K562 (cell line): Measurements from ENCODE around the gene HOXB7. TPM values are rescaled to one million over a fixed set of nuclear protein-coding genes. Genes with fewer than 3 reads are reported as not detected.

ENCODE experiments used
- ATAC-seq: fragments of 200-7000 bp; cut with Tn5 transposase; 3 replicates; pipeline ENCODE4 v1.9.1; 2020; ENCODE audit warnings: moderate library complexity
- BruUV-seq: library from RNA; stranded (reverse); fragments of 400-500 nt; replicated peaks from 2 replicates; lab custom pipeline; 2021; lab: Mats Ljungman, UMichigan
- CTCF ChIA-PET: fragments of 300-600 bp; formaldehyde crosslinking; extraction: SDS; loops from one replicate; lab custom pipeline; 2021; ENCODE audit warnings: low intra/inter-chr PET ratio; lab: Yijun Ruan, JAX
- POLR2A ChIA-PET: fragments of 300-600, 350-650 bp; sonication (Branson Sonifier 250); formaldehyde crosslinking; extraction: SDS; loops from one replicate; lab custom pipeline; 2021; ENCODE audit warnings: antibody characterized with exemption, inconsistent platforms; lab: Yijun Ruan, JAX
- DNase-seq, 4 experiments: peaks; one replicate each; pipeline versions ENCODE4 v3.0.0 to v3.0.0-alpha.2; 2011 to 2018; ENCODE audit warnings: low spot score in 3 of 4, mixed read lengths in 3 of 4; ENCODE audit errors: extremely low read depth in 1 of 4
- FAIRE-seq: peaks from 2 replicates; lab custom pipeline; 2011; peaks lifted over from hg19 to GRCh38; lab: Jason Lieb, UNC
- H2AFZ ChIP-seq: 2 replicates; pipeline ENCODE4 v1.6.0; 2011; ENCODE audit warnings: low read depth, low read length, control low read depth, inconsistent platforms
- H3K27ac ChIP-seq: fragments of 200-600 bp; 3 replicates; pipeline ENCODE4 v1.8.0; 2011; ENCODE audit warnings: low read depth, mild to moderate bottlenecking, control low read depth, inconsistent platforms, low read length, moderate library complexity, mixed read lengths; ENCODE audit errors: extremely low read depth
- H3K27me3 ChIP-seq, 2 experiments: fragments of 300-600 bp in 1 of 2; 2 replicates in 1 of 2; 3 replicates in 1 of 2; pipeline versions ENCODE4 v1.6.0 to v1.8.0; 2011; ENCODE audit warnings: inconsistent platforms in 2 of 2, low read length in 2 of 2, mild to moderate bottlenecking in 1 of 2, mixed read lengths in 1 of 2, moderate library complexity in 1 of 2; ENCODE audit not compliant: control insufficient read depth in 2 of 2, insufficient read depth in 2 of 2
- H3K36me3 ChIP-seq: fragments of 300-600 bp; 3 replicates; pipeline ENCODE4 v1.8.0; 2011; ENCODE audit warnings: mild to moderate bottlenecking, low read length, inconsistent platforms; ENCODE audit not compliant: control insufficient read depth, insufficient read depth
- H3K4me1 ChIP-seq, 2 experiments: fragments of 200-600 bp in 1 of 2; replicated peaks in 1 of 2; 2 replicates in 1 of 2; 3 replicates in 1 of 2; pipeline versions ENCODE4 v1.5.1 to v1.8.0; 2011; ENCODE audit warnings: inconsistent platforms in 2 of 2, low read length in 2 of 2, mild to moderate bottlenecking in 1 of 2, mixed read lengths in 1 of 2, moderate library complexity in 1 of 2; ENCODE audit not compliant: control insufficient read depth in 2 of 2, insufficient read depth in 2 of 2
- H3K4me2 ChIP-seq: 2 replicates; pipeline ENCODE4 v1.6.1; 2011; ENCODE audit warnings: low read length, control low read depth, inconsistent platforms, mixed read lengths; ENCODE audit not compliant: insufficient read depth
- H3K4me3 ChIP-seq: fragments of 200-600 bp; sonication (generic), shearing (Covaris generic); 2 replicates; pipeline ENCODE4 v1.5.1; 2016; ENCODE audit warnings: control low read depth, inconsistent platforms
- H3K79me2 ChIP-seq: fragments of 200-600 bp; 3 replicates; pipeline ENCODE4 v1.8.0; 2011; ENCODE audit warnings: low read length, inconsistent platforms; ENCODE audit not compliant: control insufficient read depth, insufficient read depth
- H3K9ac ChIP-seq, 2 experiments: 2 replicates each; pipeline versions ENCODE4 v1.6.0 to v1.6.1; 2011; ENCODE audit warnings: low read depth in 2 of 2, low read length in 2 of 2, control low read depth in 1 of 2, inconsistent platforms in 1 of 2, mild to moderate bottlenecking in 1 of 2, mixed read lengths in 1 of 2; ENCODE audit not compliant: insufficient read depth in 1 of 2
- H3K9me1 ChIP-seq: one replicate; pipeline ENCODE4 v1.6.0; 2011; ENCODE audit warnings: inconsistent platforms, mild to moderate bottlenecking, low read length, moderate library complexity; ENCODE audit not compliant: control insufficient read depth, insufficient read depth
- H3K9me3 ChIP-seq: replicated peaks from 2 replicates; pipeline ENCODE4 v1.5.1; 2011; ENCODE audit warnings: low read depth, low read length, inconsistent platforms; ENCODE audit not compliant: control insufficient read depth, insufficient read depth
- H4K20me1 ChIP-seq: replicated peaks from 2 replicates; pipeline ENCODE4 v1.6.1; 2011; ENCODE audit warnings: low read length, inconsistent platforms, mixed read lengths; ENCODE audit not compliant: control insufficient read depth, insufficient read depth
- BCL6 ChIP-seq: fragments of 250-450 bp; sonication (Bioruptor Pico); IDR thresholded peaks from 2 replicates; pipeline ENCODE4 v1.4.0; 2020
- ERF ChIP-seq: fragments of 450-650 bp; formaldehyde crosslinking; IDR thresholded peaks from 2 replicates; pipeline ENCODE4 v1.4.0; 2020; ENCODE audit warnings: mild to moderate bottlenecking, mixed read lengths
- FOXA1 ChIP-seq: fragments of 450-650 bp; IDR thresholded peaks from 2 replicates; pipeline ENCODE4 v1.6.1; 2016; ENCODE audit warnings: mild to moderate bottlenecking, borderline replicate concordance
- HEY1 ChIP-seq: fragments of 250-450 bp; sonication (Bioruptor Pico); IDR thresholded peaks from 2 replicates; pipeline ENCODE4 v1.5.0; 2020; ENCODE audit warnings: mild to moderate bottlenecking, moderate library complexity, borderline replicate concordance
- HMGN3 ChIP-seq: IDR thresholded peaks from 2 replicates; pipeline ENCODE4 v1.6.1; 2011; ENCODE audit warnings: borderline replicate concordance, low read depth, mild to moderate bottlenecking, mixed read lengths, low read length; ENCODE audit not compliant: insufficient read length; ENCODE audit errors: extremely low read depth
- KDM1A ChIP-seq, 2 experiments: fragments of 450-650 bp; IDR thresholded peaks; 2 replicates each; pipeline ENCODE4 v1.6.1; 2016; ENCODE audit warnings: mild to moderate bottlenecking in 2 of 2
- REST ChIP-seq, 2 experiments: fragments of 450-650 bp; formaldehyde crosslinking in 1 of 2; IDR thresholded peaks; 2 replicates each; pipeline versions ENCODE4 v1.4.0 to v1.6.1; 2014 to 2020; ENCODE audit warnings: mild to moderate bottlenecking in 2 of 2, borderline replicate concordance in 1 of 2, low read depth in 1 of 2
- TEAD2 ChIP-seq: fragments of 450-650 bp; IDR thresholded peaks from 2 replicates; pipeline ENCODE4 v1.6.1; 2016; ENCODE audit warnings: missing genetic modification characterization, control low read depth, missing compliant biosample characterization
- TEAD4 ChIP-seq, 2 experiments: sonication (generic) in 1 of 2; formaldehyde crosslinking in 1 of 2; IDR thresholded peaks; 2 replicates each; pipeline versions ENCODE4 v1.6.1 to v1.8.0; 2012 to 2022; ENCODE audit warnings: borderline replicate concordance in 1 of 2, inconsistent platforms in 1 of 2, low read length in 1 of 2, mild to moderate bottlenecking in 1 of 2, missing genetic modification reagents in 1 of 2
- WGBS: fragments of 100-300 bp; shearing (Covaris generic); methylation state at CpG from one replicate; pipeline ENCODE4 v1.1.6; 2016; ENCODE audit warnings: low coverage, mixed read lengths; ENCODE audit not compliant: insufficient coverage; ENCODE audit errors: missing lambda C conversion rate; 5-methylcytosine and 5-hydroxymethylcytosine counted together
- in situ Hi-C: fragments of 300-500 bp; cut with MboI; formaldehyde crosslinking; loops from 4 replicates; pipeline ENCODE4 v1.15.0; 2018; ENCODE audit warnings: inconsistent platforms, mixed read lengths
- intact Hi-C: fragments of 100-400 bp; cut with micrococcal nuclease; formaldehyde crosslinking; loops from 2 replicates; pipeline ENCODE4 v1.14.2; 2022
- polyA plus RNA-seq, 8 experiments: library from polyadenylated mRNA; depleted of rRNA in 4 of 8; stranded (reverse) in 5 of 8; unstranded in 3 of 8; fragments of >200 nt; fragmentation: Nextera tagmentation in 2 of 8; fragmentation: Illumina TruSeq in 1 of 8; extraction: Ambion mirVana in 2 of 8; extraction: Trizol in 1 of 8; gene quantifications; 2 replicates each; pipeline versions ENCODE4 v1.2.1 to v1.2.3, GENCODE V29; 2011 to 2014; ENCODE audit warnings: inconsistent platforms in 1 of 8, missing spikeins in 1 of 8
- total RNA-seq, 7 experiments: library from RNA; depleted of rRNA in 6 of 7; stranded (reverse); fragments of >200 nt in 6 of 7; fragmentation: Illumina TruSeq in 2 of 7; extraction: Trizol in 2 of 7; gene quantifications; 2 replicates each; pipeline versions ENCODE4 v1.2.1 to v1.2.3, GENCODE V29; 2011 to 2021; ENCODE audit warnings: low replicate concordance in 1 of 7
- TF ChIP-seq, protein P1 (sequence below), 2 experiments: IDR thresholded peaks; 2 replicates each; pipeline ENCODE4 v1.6.1; 2011; ENCODE audit warnings: borderline replicate concordance in 1 of 2, control low read depth in 1 of 2, low read depth in 1 of 2, low read length in 1 of 2, mild to moderate bottlenecking in 1 of 2, mixed read lengths in 1 of 2, moderate library complexity in 1 of 2; ENCODE audit not compliant: insufficient read depth in 1 of 2, insufficient read length in 1 of 2, poor library complexity in 1 of 2, severe bottlenecking in 1 of 2; ENCODE audit errors: extremely low read depth in 1 of 2

The HOXB7 gene
- total and polyA plus RNA-seq, 9 of the 15 experiments (the other 6 are each of a cell fraction or from before 2014, with no cell fraction given), result 5.5 to 16.7 (median 8.3) TPM

GRCh38 chr17:48570325-48571023 lies 40.3 kb downstream of the HOXB7 start:
- H4K20me1 ChIP-seq, result no peaks in the 10 kb centered on the region; the same call in 1 of the 2 replicates
- H3K9me3 ChIP-seq, result no peaks in the 10 kb centered on the region
- DNase-seq, result peak; percentile 59 to 65 (median 61)
- H3K79me2 ChIP-seq, result peaks cover 95% of the 10 kb centered on the region
- peak overlapping the region; percentile 14; the same call in 1 of the 2 replicates for H3K4me3 ChIP-seq
- H3K9ac ChIP-seq, result peak overlapping the region; percentile 24 to 88; a peak in 3 of 4 replicates
- ATAC-seq, result peak; percentile 45
- ChIA-PET CTCF (interaction anchor here (0.6 to 0.7 kb wide), 2 partner anchors 240 to 313 kb away, joined by 3 read pairs; no protein-coding TSS in a partner anchor), POLR2A (interaction anchor here (0.6 to 2.2 kb wide), 5 partner anchors 14 to 156 kb away, joined by 3 to 9 read pairs (median 4); no protein-coding TSS in a partner anchor)
- peak overlapping the region; percentile 44; the same call in 2 of the 3 replicates for H3K27ac ChIP-seq
- in situ Hi-C loops, result no loop called here
- no TSS peak for BruUV-seq
- H3K9me1 ChIP-seq, result no peaks in the 10 kb centered on the region
- peak overlapping the region; percentile 22; the same call in 1 of the 2 replicates for H2AFZ ChIP-seq
- peaks cover 40 to 60% of the 10 kb centered on the region in 2 experiments for H3K4me1 ChIP-seq
- WGBS, result 16% methylated on average over 17 of the region's 19 CpGs
- no peaks in the 10 kb centered on the region for H3K27me3 ChIP-seq
- peak; percentile 84 for FAIRE-seq
- H3K4me2 ChIP-seq, result peak overlapping the region; percentile 59; the same call in 1 of the 2 replicates
- H3K36me3 ChIP-seq, result peaks cover 94% of the 10 kb centered on the region
- intact Hi-C loops, result no loop called here
- TF ChIP-seq, protein P1, sequence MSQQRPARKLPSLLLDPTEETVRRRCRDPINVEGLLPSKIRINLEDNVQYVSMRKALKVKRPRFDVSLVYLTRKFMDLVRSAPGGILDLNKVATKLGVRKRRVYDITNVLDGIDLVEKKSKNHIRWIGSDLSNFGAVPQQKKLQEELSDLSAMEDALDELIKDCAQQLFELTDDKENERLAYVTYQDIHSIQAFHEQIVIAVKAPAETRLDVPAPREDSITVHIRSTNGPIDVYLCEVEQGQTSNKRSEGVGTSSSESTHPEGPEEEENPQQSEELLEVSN (IDR thresholded peaks at IDR 0.05; ENCODE audit: borderline replicate concordance in 1 of 2, extremely low read depth in 1 of 2, insufficient read depth in 1 of 2, insufficient read length in 1 of 2, low read depth in 1 of 2, low read length in 1 of 2, poor library complexity in 1 of 2, severe bottlenecking in 1 of 2), result no peak
- TF ChIP-seq TEAD2, result no peak
- TF ChIP-seq FOXA1, result no peak
- no peak for TF ChIP-seq REST (IDR thresholded peaks at IDR 0.05; ENCODE audit: borderline replicate concordance)
- no peak for TF ChIP-seq REST (CRISPR knock-in tag; IDR thresholded peaks at IDR 0.05; ENCODE audit: low read depth)
- no peak for TF ChIP-seq BCL6 (CRISPR knock-in tag)
- peak; percentile 48 to 57; a peak in 2 of 4 replicates for TF ChIP-seq KDM1A (IDR thresholded peaks at IDR 0.05)
- TF ChIP-seq HEY1, result no peak
- peak; percentile 60; the same call in 1 of the 2 replicates for TF ChIP-seq TEAD4 (IDR thresholded peaks at IDR 0.05; ENCODE audit: low read length)
- no peak for TF ChIP-seq TEAD4 (CRISPR knock-in tag; IDR thresholded peaks at IDR 0.05; ENCODE audit: borderline replicate concordance)
- no peak for TF ChIP-seq HMGN3
- no peak for TF ChIP-seq ERF (CRISPR knock-in tag)
